Keratinocyte (primary cell): ENCODE data around the gene CCL19.

Experiments
- EZH2 ChIP-seq: IDR thresholded peaks from one replicate; pipeline ENCODE4 v1.6.1; 2012; ENCODE audit warnings: inconsistent platforms, mild to moderate bottlenecking, low read length, moderate library complexity
- TF ChIP-seq, protein P1 (sequence below), 3 experiments: IDR thresholded peaks in 1 of 3; conservative IDR thresholded peaks in 1 of 3; optimal IDR thresholded peaks in 1 of 3; 2 replicates in 2 of 3; 3 replicates in 1 of 3; pipeline versions ENCODE3 to v1.5.1; 2011; ENCODE audit warnings: low read length in 3 of 3, mild to moderate bottlenecking in 3 of 3, moderate library complexity in 2 of 3, control low read depth in 1 of 3, inconsistent platforms in 1 of 3; ENCODE audit not compliant: insufficient read depth in 2 of 3; ENCODE audit errors: extremely low read depth in 1 of 3

GRCh38 chr9:34662526-34663302, 28.4 kb downstream of the CCL19 start, which contains the start of gene CCL27:
- TF ChIP-seq, protein P1, sequence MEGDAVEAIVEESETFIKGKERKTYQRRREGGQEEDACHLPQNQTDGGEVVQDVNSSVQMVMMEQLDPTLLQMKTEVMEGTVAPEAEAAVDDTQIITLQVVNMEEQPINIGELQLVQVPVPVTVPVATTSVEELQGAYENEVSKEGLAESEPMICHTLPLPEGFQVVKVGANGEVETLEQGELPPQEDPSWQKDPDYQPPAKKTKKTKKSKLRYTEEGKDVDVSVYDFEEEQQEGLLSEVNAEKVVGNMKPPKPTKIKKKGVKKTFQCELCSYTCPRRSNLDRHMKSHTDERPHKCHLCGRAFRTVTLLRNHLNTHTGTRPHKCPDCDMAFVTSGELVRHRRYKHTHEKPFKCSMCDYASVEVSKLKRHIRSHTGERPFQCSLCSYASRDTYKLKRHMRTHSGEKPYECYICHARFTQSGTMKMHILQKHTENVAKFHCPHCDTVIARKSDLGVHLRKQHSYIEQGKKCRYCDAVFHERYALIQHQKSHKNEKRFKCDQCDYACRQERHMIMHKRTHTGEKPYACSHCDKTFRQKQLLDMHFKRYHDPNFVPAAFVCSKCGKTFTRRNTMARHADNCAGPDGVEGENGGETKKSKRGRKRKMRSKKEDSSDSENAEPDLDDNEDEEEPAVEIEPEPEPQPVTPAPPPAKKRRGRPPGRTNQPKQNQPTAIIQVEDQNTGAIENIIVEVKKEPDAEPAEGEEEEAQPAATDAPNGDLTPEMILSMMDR (optimal IDR thresholded peaks at IDR 0.05 in 1 of 3, IDR thresholded peaks at IDR 0.05 in 1 of 3, conservative IDR thresholded peaks at IDR 0.05 in 1 of 3; ENCODE audit: extremely low read depth in 1 of 3, insufficient read depth in 2 of 3, low read length in 3 of 3) = no peak
- TF ChIP-seq EZH2 = no peak
